ENCODE measurements around the gene HEATR5A.
"Not testable (repeated sequence)": the region's sequence is repeated elsewhere in the genome, so short reads cannot be mapped to it uniquely, and the experiment has no call there.

HEATR5A gene

DNA sequence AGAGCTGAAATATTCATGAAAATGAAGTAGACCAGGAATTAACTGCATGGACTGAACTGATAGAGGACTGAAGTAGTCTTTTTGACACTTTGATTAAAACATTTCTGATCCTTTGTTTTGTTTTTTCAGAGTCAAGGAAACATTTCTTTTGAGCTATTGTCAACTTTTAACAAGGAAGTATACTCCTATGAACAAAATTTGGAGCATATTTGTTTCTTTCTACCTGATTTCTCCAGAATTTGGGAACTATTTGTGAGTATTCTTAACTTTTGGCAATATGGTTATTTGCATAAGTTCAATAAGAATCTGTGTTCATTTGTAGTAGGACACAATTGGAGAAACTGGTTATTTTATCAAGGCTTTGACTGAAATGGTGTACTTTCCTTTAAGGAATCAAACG is 141.5 kb downstream of the HEATR5A start:
- no peak for DNase-seq

DNA sequence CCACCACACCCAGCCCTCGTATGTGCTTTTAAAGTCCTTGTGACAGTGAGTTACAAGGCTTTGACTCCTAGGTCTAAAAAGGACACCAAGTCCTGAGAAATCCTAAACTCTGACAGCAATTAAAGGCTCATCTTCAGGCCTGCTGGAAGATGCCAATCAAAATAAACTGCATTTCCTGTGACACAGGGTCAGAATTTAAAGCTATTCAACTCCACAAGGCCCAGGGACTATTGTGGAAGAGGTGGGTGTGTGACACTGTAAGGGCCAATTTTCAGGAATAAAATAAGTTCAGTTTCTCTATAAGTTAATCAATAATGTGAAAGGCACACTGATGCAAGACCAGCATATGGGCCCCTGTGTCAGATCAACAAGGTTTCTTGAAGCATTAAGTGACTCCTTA is 143.3 kb downstream of the HEATR5A start:
- no peak for DNase-seq

DNA sequence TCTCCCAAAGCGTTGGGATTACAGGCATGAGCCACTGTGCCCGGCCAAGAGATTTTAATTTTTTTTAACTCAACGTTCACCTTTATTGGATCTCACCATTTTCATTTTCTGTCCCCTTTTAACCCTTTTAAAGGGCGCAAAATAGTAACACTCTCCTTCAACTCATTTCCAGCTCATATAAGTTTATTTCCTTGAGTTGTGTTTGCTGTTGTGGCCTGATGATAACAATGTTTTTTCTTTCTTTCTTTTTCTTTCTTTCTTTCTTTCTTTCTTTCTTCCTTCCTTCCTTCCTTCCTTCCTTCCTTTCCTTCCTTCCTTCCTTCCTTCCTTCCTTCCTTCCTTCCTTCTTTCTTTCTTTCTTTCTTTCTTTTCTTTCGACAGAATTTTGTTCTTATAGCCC is 143.9 kb downstream of the HEATR5A start:
- not testable (repeated sequence) for DNase-seq

DNA sequence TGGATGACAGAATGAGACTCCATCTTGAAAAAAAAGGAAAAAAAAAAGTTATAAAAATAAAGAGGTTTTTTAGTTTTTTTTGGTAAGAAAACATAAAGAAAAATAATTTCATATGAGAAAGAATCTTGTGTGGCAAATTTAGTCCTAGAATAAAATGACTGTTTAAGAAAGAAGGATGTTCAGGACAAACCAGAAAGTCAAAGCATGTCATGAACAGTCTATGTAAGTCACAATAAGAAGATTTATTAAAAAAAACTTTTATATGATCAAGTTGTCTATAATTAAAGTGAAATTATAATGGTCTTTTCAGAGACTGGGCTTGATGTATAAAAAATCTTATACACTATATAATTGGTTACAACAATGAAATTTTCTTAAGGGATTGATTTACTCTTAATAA is 144.6 kb downstream of the HEATR5A start:
- DNase-seq, result no peak

DNA sequence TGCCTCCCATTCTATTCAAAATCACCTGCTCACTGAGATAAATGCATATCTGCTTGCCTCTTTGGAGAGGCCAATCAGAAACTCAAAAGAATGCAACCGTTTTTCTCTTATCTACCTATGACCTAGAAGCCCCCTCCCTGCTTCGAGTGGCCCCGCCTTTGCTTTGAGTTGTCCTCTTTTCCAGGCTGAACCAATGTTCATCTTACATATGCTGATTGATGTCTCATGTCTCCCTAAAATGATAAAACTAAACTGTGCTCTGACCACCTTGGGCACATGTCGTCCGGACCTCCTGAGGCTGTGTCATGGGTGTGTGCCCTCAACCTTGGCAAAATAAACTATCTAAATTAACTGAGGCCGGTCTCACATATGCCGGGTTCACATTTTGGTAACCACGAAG is 148.7 kb downstream of the HEATR5A start:
- no peak for DNase-seq

DNA sequence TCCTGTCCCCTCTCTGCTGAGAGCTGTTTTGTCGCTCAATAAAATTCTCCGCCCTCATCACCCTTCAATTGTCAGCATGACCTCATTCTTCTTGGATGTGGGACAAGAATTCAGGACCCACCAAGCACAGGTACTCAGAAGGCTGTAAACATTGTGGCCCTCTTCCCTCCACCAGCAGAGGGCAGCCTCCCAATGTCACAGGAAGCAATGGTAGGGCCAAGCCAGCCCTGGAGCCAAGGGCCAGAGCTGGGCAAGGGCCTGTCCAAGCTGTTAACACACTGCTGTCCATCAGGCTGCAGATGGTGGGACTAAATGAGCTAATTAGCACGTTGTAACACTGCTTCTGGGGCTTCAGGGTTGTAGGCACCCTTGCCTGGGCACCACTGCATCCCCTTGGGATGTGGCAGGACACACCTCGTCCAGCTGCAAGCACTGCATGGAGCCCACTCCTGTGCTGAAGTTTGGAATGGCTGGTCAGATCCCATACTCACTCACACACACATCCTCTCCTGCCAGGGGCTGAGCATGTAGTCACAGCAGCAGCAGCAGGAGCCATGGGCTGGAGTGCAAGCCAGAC is 150.1 kb downstream of the HEATR5A start:
- DNase-seq, result peak; percentile 31

DNA sequence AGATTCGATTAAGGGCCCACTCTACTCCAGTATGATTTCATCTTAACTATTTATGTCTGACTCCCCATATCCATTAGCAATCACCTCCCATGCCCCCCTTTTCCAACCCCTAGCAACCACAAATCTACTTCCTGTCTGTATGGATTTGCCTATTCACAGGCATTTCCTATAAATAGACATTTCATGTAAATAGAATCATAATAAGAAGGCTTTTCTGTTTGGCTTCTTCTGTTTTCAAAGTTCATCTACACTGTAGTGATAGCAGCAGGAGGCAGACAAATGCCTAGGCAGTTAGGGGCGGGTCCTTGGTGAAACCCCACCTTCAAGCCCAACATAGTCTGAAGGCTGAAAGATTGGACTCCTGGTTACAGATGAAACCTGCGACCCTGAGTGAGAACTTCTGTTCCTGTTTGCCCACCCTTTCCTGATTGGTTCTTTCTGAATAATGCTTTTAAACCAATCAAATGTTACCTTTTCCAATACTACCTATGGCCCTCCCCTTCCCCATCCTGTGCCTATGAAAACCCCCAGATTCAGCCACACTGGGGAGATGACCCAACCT is 150.6 kb downstream of the HEATR5A start:
- no peak for DNase-seq

DNA sequence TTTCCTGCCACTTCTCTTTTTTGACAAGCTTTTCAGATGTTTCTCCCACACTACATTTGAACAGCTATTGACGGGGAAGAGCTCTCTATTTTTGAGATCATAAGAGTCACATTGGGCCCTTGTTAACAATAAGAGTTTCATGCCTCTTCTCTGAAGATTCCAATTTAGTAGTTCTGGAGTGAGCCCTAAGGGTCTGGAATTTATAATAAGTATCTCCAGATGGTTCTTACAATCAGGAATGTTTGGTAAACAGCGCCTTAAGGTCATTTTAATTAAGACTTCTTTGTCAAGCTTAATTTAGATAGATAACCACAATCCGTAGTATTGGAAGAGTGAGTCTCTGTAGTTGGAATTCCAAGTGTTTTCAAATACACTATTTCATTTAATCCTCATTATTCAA is 152.1 kb downstream of the HEATR5A start:
- DNase-seq, result no peak

DNA sequence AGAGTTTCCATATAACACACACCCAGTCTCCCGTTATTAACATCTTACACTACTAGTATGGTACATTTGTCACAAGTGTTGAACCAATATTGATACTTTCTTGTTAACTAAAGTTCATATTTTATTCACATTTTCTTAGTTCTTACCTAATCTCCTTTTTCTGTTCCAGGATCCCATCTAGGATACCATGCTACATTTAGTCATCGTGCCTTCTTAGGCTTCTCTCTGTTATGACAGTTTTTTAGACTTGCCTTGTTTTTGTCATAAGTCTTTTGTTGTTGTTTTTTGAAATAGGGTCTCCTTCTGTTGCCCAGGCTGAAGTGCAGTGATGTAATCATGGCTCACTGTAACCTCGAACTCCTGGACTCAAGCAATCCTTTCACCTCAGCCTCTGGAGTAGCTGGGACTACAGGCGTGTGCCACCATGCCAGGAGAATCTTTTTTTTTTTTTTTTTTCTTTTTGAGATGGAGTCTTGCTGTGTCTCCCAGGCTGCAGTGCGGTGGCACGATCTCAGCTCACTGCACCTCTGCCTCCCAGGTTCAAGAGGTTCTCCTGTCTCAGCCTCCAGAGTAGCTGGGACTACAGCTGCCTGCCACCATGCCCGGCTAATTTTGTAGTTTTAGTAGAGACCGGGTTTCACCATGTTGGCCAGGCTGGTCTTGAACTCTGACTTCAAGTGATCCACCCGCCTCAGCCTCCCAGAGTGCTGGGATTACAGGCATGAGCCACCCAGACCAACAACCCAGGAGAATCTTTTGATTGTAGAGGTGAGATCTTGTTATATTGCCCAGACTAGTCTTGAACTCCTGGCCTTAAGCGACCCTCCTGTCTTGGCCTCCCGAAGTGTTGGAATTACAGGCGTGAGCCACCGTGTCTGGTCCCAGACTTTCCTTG is 153.7 kb downstream of the HEATR5A start:
- DNase-seq, result no peak

DNA sequence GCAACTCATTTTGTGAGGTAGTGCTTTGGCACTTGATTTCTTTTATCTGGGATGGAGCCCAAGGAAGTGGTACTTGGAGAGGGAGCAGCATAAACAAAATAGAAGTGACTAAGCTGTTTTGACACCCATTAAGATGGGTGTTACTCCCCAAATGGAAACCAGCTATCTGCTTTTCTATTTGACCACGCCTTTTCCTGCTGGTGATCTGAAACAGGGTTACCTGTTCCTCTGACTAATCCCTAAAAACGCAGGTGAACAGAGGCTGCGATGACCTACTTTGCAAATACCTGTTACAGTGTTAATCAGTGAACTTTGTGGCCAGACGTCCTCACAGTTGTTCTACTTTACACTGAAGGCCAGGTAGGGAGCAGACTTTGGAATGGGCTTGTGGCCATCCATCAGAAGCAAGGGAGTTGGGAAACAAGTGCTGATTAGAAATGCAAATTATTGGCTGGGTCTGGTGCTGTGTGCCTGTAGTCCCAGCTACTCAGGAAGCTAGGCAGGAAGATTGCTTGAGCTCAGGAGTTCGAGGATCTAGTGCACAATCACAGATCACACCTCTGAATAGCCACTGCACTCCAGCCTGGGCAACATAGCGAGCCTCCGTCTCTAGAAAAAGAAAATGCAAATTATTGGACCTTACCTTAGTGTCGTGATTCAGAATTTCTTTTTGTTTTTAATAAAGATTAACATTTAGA is 154.5 kb downstream of the HEATR5A start:
- DNase-seq, result no peak

DNA sequence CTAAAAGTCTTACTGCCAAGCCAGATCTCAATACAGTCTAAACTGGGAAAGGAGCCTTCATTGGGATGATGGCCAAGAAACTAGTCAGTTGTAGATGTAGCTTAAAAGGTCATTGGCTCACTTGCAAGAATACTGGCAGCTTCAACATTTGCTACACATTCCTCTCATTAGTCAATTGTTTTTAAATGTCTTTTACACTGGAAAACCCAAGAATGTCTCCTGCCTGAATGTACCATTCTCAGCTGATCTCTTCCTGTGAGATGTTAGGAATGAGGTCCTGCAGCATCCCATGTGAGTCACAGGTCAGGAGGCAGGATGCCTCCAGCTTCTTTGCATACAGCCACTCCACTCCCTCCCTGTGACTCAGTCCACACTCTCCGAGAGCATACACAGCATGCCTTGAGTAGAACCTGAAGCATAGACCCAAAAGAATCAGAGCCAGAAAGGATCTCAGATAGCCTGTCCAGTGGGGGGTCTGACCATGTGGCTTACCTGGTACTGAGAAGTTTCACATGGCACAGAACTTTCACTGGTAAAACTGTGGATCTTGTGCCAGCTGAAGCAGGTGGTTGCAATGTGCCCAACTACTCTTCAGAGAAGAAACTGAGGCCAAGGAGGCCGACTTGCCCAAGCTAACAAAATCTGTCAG is 156.7 kb downstream of the HEATR5A start:
- DNase-seq, result no peak

DNA sequence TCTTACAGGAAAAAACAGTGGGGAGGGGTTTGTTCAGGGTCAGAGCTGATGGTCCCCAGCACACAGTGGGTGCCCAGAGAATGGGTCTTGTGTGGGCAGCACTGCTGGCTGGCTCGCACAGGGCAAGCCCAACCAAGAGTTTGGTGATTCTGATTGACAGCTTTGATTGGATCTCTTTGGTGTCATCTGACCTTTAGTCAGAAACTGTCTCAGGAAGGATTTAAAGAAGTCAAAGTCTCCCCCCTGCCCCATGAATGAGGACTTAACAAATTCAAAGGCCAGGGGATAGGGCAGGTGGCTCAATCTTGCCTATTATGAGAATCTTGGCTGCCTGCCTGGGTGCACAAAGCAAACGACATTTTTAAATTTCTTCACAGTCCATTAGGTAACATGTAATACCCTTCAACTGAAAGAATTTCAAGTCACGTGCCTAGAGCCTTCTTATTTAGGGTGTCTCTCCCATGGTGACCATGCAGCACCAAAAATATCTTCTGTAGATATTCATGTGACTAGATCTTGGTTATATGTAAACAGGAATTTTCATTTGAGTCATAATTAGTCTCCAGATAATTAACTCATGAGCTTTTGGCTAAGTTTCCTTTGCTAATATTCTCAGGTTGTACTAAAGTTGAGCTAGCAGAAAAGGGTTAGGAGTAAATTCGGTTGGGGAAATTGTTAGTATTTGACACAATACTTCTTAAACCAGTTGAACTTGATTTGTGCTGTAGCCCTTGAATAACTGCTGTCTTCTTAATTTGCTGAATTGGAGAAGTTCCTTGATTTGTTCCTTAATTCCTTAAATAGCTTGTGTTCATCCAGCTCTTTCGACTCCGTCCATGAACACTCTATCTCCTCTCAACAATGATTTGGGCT is 158.3 kb downstream of the HEATR5A start:
- DNase-seq, result no peak

DNA sequence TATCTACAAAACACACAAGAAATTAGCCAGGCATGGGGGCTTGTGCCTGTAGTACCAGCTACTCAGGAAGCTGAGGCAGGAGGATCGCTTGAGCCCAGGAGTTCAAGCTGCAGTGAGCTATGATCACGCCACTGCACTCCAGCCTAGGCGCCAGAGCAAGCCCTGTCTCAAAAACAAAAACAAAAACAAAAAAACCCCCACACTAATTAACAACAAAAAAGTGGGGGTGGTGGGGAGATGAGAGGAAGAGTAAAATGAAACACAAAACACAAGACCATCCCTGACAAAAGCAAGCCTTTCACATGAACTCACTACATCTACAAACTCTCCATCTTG is 158.9 kb downstream of the HEATR5A start:
- DNase-seq, result no peak

DNA sequence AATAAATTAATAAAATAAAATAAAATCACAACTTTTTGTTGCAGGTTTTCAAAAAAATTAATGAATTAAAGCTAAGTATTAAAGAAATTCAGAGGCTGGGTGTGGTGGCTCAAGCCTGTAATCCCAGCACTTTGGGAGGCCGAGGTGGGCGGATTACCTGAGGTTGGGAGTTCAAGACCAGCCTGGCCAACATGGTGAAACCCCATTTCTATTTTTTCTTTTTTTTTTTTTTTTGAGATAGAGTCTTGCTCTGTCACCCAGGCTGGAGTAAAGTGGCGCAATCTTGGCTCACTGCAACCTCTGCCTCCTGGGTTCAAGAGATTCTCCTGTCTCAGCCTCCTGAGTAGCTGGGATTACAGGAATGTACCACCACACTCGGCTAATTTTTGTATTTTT is 161.3 kb downstream of the HEATR5A start:
- not testable (repeated sequence) for DNase-seq

DNA sequence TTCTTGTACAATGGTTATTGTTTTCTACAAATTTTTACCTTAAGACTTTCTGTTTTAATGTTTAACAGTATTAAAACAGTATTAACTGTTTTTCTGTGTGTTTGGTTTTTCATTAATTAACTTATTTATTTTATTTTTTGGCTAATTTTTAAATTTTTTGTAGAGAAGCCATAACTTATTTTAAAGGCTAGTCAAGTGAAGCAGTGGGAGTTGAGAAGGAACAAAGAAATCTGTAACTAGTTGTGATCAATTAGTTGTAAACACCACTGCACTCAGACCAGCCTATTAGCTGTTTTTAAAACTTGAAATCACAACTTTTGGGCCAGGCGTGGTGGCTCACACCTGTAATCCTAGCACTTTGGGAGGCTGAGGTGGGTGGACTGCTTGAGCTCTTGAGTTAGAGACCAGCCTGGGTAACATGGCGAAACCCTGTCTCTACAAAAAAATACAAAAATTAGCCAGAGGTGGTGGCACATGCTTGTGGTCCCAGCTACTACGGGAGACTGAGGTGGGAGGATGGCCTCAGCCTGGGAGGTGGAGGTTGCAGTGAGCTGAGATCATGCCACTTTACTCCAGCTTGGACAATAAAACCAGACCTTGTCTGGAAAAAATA is 161.8 kb downstream of the HEATR5A start:
- no peak for DNase-seq

DNA sequence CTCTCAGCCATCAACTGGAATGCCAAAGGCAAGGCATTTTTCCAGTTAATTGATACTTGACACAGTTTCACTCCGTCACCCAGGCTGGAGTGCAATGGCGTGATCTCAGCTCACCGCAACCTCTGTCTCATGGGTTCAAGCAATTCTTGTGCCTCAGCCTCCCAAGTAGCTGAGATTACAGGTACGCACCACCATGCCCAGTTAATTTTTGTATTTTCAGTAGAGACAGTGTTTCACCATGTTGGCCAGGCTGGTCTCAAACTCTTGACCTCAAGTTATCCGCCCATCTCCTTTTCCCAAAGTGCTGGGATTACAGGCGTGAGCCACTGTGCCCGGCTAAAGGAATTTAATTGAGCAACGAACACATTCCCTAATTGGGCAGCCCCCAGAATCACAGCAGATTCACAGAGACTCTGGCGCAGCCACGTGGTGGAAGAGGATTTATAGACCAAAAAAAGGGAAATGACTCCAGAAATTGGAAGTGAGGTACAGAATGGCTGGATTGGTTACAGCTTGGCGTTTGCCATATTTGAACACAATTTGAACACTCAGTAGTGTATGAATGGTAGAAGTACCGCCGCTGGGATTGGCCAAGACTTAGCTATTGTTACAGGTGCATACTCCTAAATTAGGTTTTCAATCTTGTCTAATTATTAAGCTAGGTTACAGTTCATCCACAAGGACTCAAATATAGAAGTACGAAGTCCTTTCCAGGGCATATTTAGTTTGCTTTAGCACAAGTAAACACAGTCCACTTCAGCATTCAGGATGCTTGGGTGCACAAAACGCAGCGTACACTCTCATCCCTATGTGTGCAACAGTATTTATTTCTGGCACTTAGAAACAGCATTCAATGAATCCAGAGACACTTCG is 162.6 kb downstream of the HEATR5A start:
- DNase-seq, result not testable (repeated sequence)

DNA sequence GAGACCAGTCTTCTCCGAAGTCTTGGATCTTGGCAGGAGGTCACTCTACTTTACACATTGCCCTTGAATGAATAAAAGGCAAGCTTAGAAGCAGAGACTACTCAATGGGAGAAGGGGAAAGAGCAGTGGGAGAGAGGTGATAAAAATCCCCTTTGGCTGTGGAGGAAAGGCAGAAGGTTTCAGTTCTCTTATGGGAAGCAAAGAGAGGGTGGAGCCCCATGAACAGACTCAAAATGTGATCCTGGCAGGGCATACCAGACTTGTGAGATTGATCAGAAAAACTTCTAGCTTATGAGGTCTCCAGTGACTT is 163.2 kb downstream of the HEATR5A start:
- no peak for DNase-seq

DNA sequence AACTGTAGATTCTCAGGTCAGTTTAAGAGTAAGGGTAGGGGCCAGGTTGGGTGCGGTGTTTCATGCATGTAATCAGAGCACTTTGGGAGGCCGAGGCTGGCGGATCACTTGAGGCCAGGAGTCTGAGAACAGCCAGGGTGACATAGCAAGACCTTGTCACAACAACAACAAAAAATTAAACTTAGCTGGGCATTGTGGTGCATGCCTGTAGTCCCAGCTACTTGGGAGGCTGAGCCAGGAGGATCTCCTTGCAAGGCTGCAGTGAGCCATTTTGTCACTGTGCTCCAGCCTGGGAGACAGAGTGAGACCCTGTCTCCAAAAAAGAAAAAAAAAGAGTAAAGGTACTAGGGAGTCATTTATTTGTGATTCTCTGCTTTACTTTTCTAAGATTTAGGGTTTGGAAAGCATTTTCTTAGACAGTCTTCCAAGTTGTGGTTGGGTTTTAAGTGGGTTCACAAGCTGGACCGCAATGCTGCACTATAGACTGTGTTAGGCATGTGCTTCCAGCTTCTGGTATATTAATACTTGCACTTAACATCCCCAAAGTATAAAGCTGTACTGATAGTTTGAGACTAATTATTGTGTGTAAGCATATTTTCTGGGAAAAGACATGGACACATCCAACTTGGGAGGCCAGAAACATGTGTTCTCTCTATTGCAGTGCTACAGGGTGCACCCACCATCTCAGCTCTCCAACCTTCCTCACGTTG is 163.7 kb downstream of the HEATR5A start:
- no peak for DNase-seq

DNA sequence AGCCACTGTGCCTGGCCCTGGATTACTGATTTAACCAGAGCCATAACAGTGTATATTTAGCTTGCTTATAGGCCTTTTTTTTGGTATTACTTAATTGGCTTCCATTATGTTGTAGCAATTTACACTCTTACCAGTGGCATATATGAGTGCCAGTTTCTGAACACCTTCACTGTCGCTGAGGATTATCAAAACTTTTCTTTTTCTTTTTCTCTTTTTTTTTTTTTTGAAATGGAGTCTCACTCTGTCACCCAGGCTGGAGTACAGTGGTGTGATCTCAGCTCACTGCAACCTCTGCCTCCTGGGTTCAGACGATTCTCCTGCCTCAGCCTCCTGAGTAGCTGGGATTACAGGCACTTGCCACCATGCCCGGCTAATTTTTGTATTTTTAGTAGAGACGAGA is 164.4 kb downstream of the HEATR5A start:
- DNase-seq, result not testable (repeated sequence)

DNA sequence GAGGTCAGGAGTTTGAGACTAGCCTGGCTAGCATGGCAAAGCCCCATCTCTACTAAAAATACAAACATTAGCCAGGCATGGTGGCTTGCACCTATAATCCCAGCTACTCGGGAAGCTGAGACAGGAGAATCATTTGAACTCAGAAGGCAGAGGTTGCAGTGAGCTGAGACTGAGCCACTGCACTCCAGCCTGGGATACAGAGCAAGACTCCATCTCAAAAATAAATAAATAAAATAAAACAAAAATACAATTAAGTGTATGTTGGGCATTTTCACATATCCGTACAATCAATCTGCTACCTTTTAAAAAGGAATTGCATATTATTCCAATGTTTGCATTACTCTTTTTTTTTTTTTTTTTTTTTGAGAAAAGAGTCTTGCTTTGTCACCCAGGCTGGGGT is 165.1 kb downstream of the HEATR5A start:
- DNase-seq, result no peak

Data from activated CD4-positive, alpha-beta T cell treated with anti-CD3 and anti-CD28 coated beads, Interleukin-10, Interleukin-2, amounts not matched to agents 100 ng/mL and 50 ng/mL, durations not matched to agents 16 hours and 8 hours (primary cell).